OCI-M1 (cell line): ENCODE results near the gene KDM4C.
"Not testable (repeated sequence)": the region's sequence is repeated elsewhere in the genome, so short reads cannot be mapped to it uniquely, and the experiment has no call there.

ENCODE experiments used
- DNase-seq: peaks from one replicate; lab custom pipeline; 2025; lab: John Stamatoyannopoulos, UW

The KDM4C gene

GRCh38 chr9:7169717-7170389 lies 412.1 kb downstream of the KDM4C start:
- DNase-seq, result no peak

- no peak for DNase-seq
Observed at GRCh38 chr9:7171396-7172153, 413.8 kb downstream of the KDM4C start.

GRCh38 chr9:7172154-7173115 lies 414.7 kb downstream of the KDM4C start:
- peak; percentile 99 for DNase-seq

- DNase-seq, result no peak
Observed at GRCh38 chr9:7173139-7173538, 415.4 kb downstream of the KDM4C start.

- DNase-seq, result no peak
Observed at GRCh38 chr9:7174301-7174700, 416.5 kb downstream of the KDM4C start.

GRCh38 chr9:7174884-7175283 lies 417.1 kb downstream of the KDM4C start:
- DNase-seq, result no peak

- no peak for DNase-seq
Observed at GRCh38 chr9:7176561-7176960, 418.8 kb downstream of the KDM4C start.

- no peak for DNase-seq
Observed at GRCh38 chr9:7177383-7177782, 419.6 kb downstream of the KDM4C start.

- no peak for DNase-seq
Observed at GRCh38 chr9:7178729-7179128, 421.0 kb downstream of the KDM4C start.

GRCh38 chr9:7180247-7180646 lies 422.5 kb downstream of the KDM4C start:
- DNase-seq, result no peak

GRCh38 chr9:7183139-7183538 lies 425.4 kb downstream of the KDM4C start:
- not testable (repeated sequence) for DNase-seq

- DNase-seq, result no peak
Observed at GRCh38 chr9:7185612-7186011, 427.8 kb downstream of the KDM4C start.

GRCh38 chr9:7186175-7186574 lies 428.4 kb downstream of the KDM4C start:
- peak; percentile 96 for DNase-seq

- DNase-seq, result no peak
Observed at GRCh38 chr9:7192266-7192665, 434.5 kb downstream of the KDM4C start.

- no peak for DNase-seq
Observed at GRCh38 chr9:7195526-7195925, 437.8 kb downstream of the KDM4C start.

GRCh38 chr9:7196467-7196866 lies 438.7 kb downstream of the KDM4C start:
- DNase-seq, result no peak

- no peak for DNase-seq
Observed at GRCh38 chr9:7201196-7201595, 443.4 kb downstream of the KDM4C start.

- DNase-seq, result no peak
Observed at GRCh38 chr9:7205806-7206205, 448.0 kb downstream of the KDM4C start.

GRCh38 chr9:7206221-7206758 lies 448.5 kb downstream of the KDM4C start:
- DNase-seq, result no peak

GRCh38 chr9:7209016-7209715 lies 451.4 kb downstream of the KDM4C start:
- DNase-seq, result no peak

- peak; percentile 94 for DNase-seq
Observed at GRCh38 chr9:7209990-7210389, 452.2 kb downstream of the KDM4C start.
